ENCODE results near the gene JPH2.

JPH2 gene

GRCh38 chr20:44120676-44121425 lies 66.1 kb downstream of the JPH2 start:
- no peak for DNase-seq

DNA sequence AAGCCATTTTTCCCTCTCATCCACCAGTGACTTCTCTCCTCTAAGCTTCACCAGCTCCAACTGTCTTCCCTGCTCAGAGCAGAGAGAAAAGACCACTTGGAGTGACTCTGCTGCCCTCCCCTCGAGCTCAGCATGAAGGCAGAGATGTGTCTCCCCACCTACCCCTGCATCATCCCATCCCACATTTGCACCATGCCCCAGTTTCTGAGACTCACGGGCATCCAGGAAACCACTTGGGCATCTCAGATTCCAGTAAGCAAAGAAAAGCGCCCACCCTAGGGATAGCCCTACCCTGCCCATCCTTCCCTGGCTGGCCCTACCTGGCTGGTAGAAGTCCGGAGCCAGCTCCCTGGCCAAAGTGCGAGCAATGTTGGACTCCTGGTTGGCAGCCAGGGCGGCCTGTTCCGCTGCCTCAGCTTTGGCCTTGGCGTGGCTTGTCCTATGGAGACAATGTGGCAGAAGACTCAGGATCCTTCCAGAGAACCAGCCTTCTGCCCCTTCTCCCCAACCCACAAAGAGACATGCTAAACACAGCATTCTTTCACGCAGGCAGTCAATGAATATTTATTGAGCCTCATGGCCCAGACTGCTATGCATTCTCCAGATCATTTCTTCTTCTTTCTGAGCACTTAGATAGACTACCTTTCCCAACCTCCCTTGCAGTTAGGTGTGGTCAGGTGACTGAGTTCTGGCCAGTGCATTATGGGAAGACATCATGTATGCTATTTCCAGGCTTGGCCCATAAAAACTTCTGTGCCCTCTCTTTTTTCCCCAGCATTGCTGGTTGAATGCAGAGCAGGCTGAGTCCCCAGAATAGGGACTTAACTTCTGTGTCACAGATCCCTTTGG lies 68.6 kb downstream of the JPH2 start:
- no peak for DNase-seq

DNA sequence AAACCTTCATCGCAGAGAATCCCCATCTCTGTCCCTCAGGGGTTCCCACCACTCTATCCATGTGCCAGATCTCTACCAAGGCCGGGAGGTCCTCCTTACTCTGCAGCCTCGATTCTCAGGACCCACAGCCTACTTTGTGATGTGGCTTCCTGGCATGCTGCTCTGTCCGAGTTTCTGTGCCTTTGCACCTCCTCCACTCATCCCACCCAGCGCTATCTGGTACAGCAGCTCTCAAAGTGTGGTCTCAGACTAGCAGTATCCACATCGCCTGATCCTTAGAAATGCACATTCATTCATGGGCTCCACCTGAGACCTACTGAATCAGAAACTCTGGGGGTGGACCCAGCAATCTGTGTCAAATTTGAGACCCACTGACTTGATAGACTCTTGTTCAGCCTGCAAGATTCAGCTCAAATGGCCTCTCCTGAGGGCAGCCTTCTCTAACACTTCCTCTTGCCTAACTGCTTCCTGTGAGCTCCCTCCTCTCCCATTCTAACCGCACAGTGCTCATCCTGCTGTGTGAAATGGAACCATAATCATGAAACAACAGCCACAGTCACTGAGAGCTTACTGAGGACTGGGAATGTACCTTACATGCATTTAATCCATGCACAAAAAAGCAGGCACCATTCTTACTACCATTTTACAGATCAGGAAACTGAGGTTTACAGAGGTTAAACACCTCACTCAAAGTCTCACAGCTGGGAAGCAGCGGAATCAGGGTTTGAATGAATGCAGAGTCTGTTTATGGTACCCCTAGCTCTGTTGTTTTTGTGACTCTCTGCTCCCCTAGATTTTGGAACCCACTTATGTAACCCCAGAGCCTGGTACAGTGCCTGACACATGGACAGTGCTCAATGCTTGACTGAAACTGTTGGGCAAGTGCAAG lies 69.4 kb downstream of the JPH2 start:
- DNase-seq = no peak

GRCh38 chr20:44115762-44116644 lies 71.0 kb downstream of the JPH2 start:
- DNase-seq = no peak

DNA sequence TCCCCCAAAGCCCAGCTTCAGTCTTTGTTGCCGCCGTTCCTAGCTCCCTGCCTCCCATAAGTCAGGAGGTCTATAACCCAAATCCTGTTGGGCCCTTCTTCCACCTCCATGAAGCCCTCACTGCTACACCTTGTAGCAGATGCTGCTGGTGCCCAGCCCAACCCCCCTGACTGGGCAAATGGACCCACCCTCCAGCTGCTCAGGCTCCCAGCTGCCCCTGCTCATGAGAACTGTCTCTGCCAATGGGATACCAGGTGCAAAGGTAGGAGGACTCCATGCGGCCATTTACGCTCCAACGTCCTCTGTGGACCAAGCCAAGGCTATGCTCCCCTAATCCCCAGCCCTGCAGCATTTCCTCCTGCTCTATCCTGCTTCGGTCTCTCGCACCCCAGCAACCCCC lies 71.8 kb downstream of the JPH2 start:
- no peak for DNase-seq

- DNase-seq = no peak
These were observed 73.2 kb downstream of the JPH2 start for GRCh38 chr20:44113618-44114376.

GRCh38 chr20:44112889-44113617 lies 73.9 kb downstream of the JPH2 start:
- DNase-seq = no peak

DNA sequence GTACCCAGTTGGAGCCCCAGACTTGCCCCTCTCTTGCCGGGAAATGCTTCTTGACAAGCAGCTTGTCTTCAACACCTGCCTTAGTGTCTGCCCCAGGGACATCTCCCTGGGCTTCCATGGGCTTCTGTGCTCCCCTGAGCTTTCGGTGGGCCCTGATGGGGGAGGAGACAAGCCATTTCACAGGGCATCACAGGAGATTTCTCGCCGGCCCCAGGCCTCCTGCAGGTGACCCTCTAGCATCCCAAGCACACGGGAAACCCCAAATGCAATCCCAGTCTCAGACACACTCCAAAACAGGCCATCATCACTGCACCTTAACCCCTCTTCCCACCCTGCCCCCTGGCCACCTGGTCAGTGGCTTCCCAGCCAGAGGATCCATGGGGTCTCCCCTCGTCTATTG lies 74.5 kb downstream of the JPH2 start:
- DNase-seq = no peak

DNA sequence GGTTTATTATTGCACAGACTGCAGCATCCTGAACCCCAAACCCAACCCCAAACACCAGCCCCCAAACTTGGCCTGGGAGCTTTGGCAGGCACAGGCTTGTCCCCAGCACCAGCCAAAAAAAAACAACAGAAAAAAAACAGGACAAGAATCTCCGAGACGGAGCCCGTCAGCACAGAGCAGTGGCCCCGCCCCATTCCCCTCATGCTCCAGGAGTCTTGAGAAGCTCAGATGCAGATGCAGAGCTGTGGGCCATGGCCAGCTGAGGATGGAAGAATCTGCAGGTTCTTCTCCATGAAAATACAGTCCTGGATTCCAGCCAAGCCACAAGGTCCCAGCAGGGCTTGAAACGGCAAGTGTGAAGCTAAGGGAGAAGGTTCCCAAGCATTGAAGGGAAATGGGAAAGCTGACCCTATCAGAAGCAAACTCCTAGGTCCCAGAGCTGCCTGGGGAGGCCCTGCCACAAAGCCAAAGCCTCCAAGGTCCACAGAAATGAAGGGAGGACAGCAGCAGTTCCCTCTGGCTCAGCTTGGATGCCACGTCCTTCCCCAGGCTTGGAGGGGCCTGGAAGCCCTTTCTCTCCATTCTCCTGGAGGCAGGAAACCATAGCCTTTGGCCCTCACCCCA lies 75.2 kb downstream of the JPH2 start:
- no peak for DNase-seq

DNA sequence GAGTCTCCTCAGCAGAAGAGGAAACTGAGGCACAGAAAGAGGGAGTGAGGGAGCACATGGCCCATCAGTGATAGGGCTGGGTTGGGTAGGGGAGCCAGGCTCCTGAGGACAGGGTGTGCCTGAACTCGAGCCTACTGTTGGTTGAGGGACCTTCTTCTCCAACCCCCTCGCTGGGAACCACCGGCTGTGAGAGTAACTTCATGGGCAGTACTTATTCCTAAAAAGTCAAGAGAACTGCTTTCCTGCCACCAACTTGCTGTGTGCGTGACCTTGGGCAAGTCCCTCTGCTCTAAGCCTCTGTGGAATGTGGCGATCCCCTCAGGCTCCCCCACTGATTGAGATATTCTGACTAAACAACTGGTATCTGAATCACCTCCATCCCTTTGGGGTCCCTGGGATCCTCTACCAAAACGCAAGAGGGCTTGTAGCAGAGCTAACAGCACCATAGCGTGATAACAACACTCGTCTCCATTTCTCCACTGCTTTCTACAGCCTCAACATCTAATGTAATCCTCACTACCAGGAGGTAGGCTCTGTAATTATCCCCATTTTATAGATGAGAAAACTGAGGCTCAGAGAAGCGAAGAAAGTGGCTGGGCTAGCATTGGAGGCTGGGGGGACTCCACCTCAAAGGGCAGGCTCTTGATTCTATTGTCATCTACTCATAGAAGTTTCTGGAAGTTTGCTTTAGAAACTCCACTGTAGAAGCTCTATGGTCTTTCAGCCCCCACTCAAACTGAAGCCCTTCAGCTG lies 76.0 kb downstream of the JPH2 start:
- no peak for DNase-seq

DNA sequence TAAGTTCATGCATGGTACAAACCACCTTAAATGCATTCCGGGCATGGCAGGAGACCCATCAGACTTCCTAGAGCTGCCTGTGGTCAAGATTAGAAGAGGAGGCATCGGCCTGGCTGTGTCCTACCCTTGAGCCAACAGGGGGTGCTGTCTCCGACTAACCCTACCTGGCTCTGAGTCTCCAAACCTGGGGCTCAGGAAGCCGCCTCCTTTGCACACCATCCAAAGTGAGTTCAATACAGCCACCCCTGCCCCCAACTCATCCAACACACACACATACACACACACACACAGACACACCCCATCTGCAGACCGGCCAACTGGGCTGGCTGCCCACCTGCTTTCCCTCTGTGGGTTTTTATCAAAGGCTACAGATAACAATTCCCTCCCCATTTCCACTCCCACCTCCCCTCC lies 77.0 kb downstream of the JPH2 start:
- DNase-seq = no peak

DNA sequence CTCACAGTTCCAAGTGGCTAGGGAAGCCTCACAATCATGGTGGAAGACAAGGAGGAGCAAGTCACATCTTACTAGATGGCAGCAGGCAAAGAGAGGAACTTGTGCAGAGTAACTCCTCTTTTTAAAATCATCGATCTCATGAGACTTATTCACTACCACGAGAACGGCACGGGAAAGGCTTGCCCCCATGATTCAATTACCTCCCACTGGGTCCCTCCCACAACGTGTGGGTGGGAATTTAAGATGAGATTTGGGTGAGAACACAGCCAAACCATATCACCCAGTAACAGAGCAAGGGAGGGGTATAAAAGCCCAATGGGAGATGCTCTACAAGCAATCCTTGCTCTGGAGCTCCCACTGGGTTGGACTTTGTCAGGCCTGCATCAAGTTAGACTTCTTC lies 80.4 kb downstream of the JPH2 start:
- no peak for DNase-seq

GRCh38 chr20:44104798-44105517 lies 82.0 kb downstream of the JPH2 start:
- DNase-seq = no peak

- DNase-seq = no peak
These were observed 84.4 kb downstream of the JPH2 start for GRCh38 chr20:44102582-44102981.

GRCh38 chr20:44099832-44100231 lies 87.2 kb downstream of the JPH2 start:
- DNase-seq = no peak

DNA sequence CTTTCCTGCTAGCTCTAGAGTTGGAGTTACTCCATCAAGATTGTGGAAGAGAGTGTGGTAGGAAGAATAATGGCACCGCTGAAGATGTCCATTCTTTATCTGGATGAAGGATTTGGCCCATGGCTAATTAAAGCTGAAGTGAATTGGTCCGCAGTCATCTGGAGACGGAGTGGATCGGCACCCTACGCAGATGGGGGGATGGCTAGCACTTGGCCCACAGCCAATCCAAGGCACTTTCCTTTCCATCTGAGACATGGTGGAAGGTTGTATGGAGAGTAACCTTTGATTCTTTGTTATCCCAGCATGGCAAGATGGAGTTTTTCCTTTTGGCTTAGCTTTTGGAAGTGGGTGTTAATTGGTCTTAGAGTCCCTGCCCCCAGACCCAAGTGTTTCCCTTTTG lies 88.3 kb downstream of the JPH2 start:
- no peak for DNase-seq

DNA sequence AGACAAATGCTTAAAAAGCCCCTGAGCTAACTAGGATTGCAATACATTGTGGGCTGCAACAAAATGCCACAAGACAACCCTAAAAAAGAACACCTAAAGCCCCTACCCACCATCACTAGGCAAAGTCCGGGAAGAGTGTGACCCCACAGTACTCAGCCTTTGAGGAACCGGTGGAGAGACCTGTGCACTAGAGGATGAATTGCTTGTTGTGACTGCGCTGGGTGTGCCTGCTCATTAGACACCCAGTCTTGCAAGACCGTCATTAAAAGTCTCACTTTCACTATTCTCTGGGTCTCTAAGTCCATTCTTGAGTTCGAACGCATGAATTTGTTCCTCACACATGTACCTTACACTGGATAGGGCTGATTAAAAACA lies 88.7 kb downstream of the JPH2 start:
- DNase-seq = no peak

- no peak for DNase-seq
These were observed 89.3 kb downstream of the JPH2 start for GRCh38 chr20:44097521-44098255.
